Measurements from ENCODE around the gene TRPM4. TPM values are rescaled to one million over a fixed set of nuclear protein-coding genes. Genes with fewer than 3 reads are reported as not detected.

Gene TRPM4
- polyA plus RNA-seq, 1 donor (not counting 4 experiments of a cell fraction or from before 2014, with no cell fraction given) = 16.1 TPM

GRCh38 chr19:49140951-49141350 is 16.6 kb upstream of the TRPM4 start:
- no peak overlapping the region for H3K4me3 ChIP-seq (ENCODE audit: control insufficient read depth in 2 of 3, extremely low read depth in 1 of 3, insufficient read depth in 2 of 3, low read depth in 1 of 3, low read length in 3 of 3)
- no peak for FAIRE-seq
- H2AFZ ChIP-seq (ENCODE audit: control insufficient read depth, low read length) = no peak overlapping the region
- TF ChIP-seq, protein P1, sequence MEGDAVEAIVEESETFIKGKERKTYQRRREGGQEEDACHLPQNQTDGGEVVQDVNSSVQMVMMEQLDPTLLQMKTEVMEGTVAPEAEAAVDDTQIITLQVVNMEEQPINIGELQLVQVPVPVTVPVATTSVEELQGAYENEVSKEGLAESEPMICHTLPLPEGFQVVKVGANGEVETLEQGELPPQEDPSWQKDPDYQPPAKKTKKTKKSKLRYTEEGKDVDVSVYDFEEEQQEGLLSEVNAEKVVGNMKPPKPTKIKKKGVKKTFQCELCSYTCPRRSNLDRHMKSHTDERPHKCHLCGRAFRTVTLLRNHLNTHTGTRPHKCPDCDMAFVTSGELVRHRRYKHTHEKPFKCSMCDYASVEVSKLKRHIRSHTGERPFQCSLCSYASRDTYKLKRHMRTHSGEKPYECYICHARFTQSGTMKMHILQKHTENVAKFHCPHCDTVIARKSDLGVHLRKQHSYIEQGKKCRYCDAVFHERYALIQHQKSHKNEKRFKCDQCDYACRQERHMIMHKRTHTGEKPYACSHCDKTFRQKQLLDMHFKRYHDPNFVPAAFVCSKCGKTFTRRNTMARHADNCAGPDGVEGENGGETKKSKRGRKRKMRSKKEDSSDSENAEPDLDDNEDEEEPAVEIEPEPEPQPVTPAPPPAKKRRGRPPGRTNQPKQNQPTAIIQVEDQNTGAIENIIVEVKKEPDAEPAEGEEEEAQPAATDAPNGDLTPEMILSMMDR (optimal IDR thresholded peaks at IDR 0.05 in 1 of 3, IDR thresholded peaks at IDR 0.05 in 1 of 3, conservative IDR thresholded peaks at IDR 0.05 in 1 of 3; ENCODE audit: extremely low read depth in 1 of 3, insufficient read depth in 2 of 3, low read length in 3 of 3) = no peak
- TF ChIP-seq EZH2 (IDR thresholded peaks at IDR 0.05; ENCODE audit: low read length) = no peak
- H3K9ac ChIP-seq (ENCODE audit: control insufficient read depth, extremely low read depth, insufficient read depth, low read length) = no peak overlapping the region
- no peaks in the 10 kb centered on the region for H3K36me3 ChIP-seq (ENCODE audit: control insufficient read depth in 2 of 2, extremely low read depth in 1 of 2, insufficient read depth in 2 of 2, low read length in 2 of 2)
- H3K9me1 ChIP-seq (ENCODE audit: control insufficient read depth, extremely low read depth, insufficient read depth, low read length) = no peaks in the 10 kb centered on the region
- H3K27ac ChIP-seq (ENCODE audit: control insufficient read depth, insufficient read depth, low read length) = no peak overlapping the region
- H3K4me2 ChIP-seq (ENCODE audit: control insufficient read depth, extremely low read depth, insufficient read depth, low read depth, low read length) = no peak overlapping the region
- dilution Hi-C loops (cut with MboI; ENCODE audit: extremely low pct_ligation_motif_present, low sequenced_read_pairs) = no loop called here
- no peaks in the 10 kb centered on the region for H3K4me1 ChIP-seq (ENCODE audit: control insufficient read depth, extremely low read depth, insufficient read depth, low read length)
- DNase-seq (ENCODE audit: low read depth, low spot score) = no peak
- H3K27me3 ChIP-seq (ENCODE audit: control insufficient read depth, extremely low read depth, insufficient read depth, low read length) = no peaks in the 10 kb centered on the region
- H3K9me3 ChIP-seq (ENCODE audit: control insufficient read depth, low read depth, low read length) = no peaks in the 10 kb centered on the region
- H3K79me2 ChIP-seq (ENCODE audit: control insufficient read depth, insufficient read depth, low read length) = no peaks in the 10 kb centered on the region
- no peaks in the 10 kb centered on the region for H4K20me1 ChIP-seq (ENCODE audit: control insufficient read depth, extremely low read depth, insufficient read depth, low read length)

GRCh38 chr19:49141352-49141751 is 16.2 kb upstream of the TRPM4 start:
- Histone ChIP-seq H3K4me1 (ENCODE audit: control insufficient read depth, extremely low read depth, insufficient read depth, low read length) (no peaks in the 10 kb centered on the region), H4K20me1 (ENCODE audit: control insufficient read depth, extremely low read depth, insufficient read depth, low read length) (no peaks in the 10 kb centered on the region), H2AFZ (ENCODE audit: control insufficient read depth, low read length) (no peak overlapping the region), H3K79me2 (ENCODE audit: control insufficient read depth, insufficient read depth, low read length) (no peaks in the 10 kb centered on the region), H3K4me2 (ENCODE audit: control insufficient read depth, extremely low read depth, insufficient read depth, low read depth, low read length) (no peak overlapping the region), H3K9ac (ENCODE audit: control insufficient read depth, extremely low read depth, insufficient read depth, low read length) (no peak overlapping the region), H3K27me3 (ENCODE audit: control insufficient read depth, extremely low read depth, insufficient read depth, low read length) (no peaks in the 10 kb centered on the region), H3K9me3 (ENCODE audit: control insufficient read depth, low read depth, low read length) (no peaks in the 10 kb centered on the region), H3K4me3 (ENCODE audit: control insufficient read depth in 2 of 3, extremely low read depth in 1 of 3, insufficient read depth in 2 of 3, low read depth in 1 of 3, low read length in 3 of 3) (no peak overlapping the region), H3K9me1 (ENCODE audit: control insufficient read depth, extremely low read depth, insufficient read depth, low read length) (no peaks in the 10 kb centered on the region), H3K27ac (ENCODE audit: control insufficient read depth, insufficient read depth, low read length) (no peak overlapping the region), H3K36me3 (ENCODE audit: control insufficient read depth in 2 of 2, extremely low read depth in 1 of 2, insufficient read depth in 2 of 2, low read length in 2 of 2) (no peaks in the 10 kb centered on the region)
- dilution Hi-C loops (cut with MboI; ENCODE audit: extremely low pct_ligation_motif_present, low sequenced_read_pairs) = no loop called here
- FAIRE-seq = no peak
- no peak for DNase-seq (ENCODE audit: low read depth, low spot score)
- TF ChIP-seq EZH2 (IDR thresholded peaks at IDR 0.05; ENCODE audit: low read length) = no peak
- TF ChIP-seq, protein P1 (optimal IDR thresholded peaks at IDR 0.05 in 1 of 3, IDR thresholded peaks at IDR 0.05 in 1 of 3, conservative IDR thresholded peaks at IDR 0.05 in 1 of 3; ENCODE audit: extremely low read depth in 1 of 3, insufficient read depth in 2 of 3, low read length in 3 of 3) = no peak
